GM12892 (cell line): Measurements from ENCODE around the gene USO1.

ENCODE experiments used
- POLR2A ChIP-seq: IDR thresholded peaks from 2 replicates; pipeline ENCODE4 v1.6.1; 2011; ENCODE audit warnings: low read depth, low read length, control low read depth
- POLR2AphosphoS5 ChIP-seq: IDR thresholded peaks from 2 replicates; pipeline ENCODE4 v1.6.1; 2011; ENCODE audit warnings: low read depth, low read length, control low read depth
- TAF1 ChIP-seq: IDR thresholded peaks from 2 replicates; pipeline ENCODE4 v1.6.1; 2011; ENCODE audit warnings: low read depth, mild to moderate bottlenecking, control low read depth, low read length, borderline replicate concordance

DNA sequence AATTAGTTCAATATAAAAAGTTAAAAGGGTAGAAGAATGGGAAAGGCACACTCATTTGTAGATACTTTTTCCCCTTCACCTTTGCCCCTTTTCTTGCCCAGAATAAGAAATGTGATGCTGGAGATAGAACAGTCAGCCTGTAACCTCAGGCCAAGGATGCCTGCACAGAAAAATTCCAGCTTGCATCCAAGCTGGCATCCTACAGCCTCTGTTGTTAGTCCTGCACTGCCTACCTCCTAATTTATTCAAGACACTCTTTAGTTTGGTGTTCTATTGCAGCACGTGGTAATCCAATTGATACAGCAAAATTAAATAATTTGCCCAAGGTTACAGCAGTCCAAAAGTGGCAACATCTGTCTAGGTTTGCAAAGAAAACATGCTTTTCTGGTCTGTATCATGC, 9.7 kb upstream of the USO1 start:
- TF ChIP-seq TAF1 (no peak), POLR2AphosphoS5 (no peak), POLR2A (no peak)
